HepG2 (cell line): ENCODE measurements around the gene RCE1. TPM values are rescaled to one million over a fixed set of nuclear protein-coding genes. Genes with fewer than 3 reads are reported as not detected.
A peak's percentile ranks its signal among the peaks of the same experiment; 100 is the strongest.

Experiments
- ATAC-seq: fragments of 200-7000 bp; cut with Tn5 transposase; 3 replicates; pipeline ENCODE4 v1.9.1; 2020; ENCODE audit warnings: mild to moderate bottlenecking, moderate library complexity
- BruUV-seq: library from RNA; stranded (reverse); fragments of 400-500 nt; replicated peaks from 2 replicates; lab custom pipeline; 2021; lab: Mats Ljungman, UMichigan
- CTCF ChIA-PET: fragments of 300-600 bp; formaldehyde crosslinking; extraction: SDS; loops from one replicate; lab custom pipeline; 2021; ENCODE audit warnings: low total read pairs, inconsistent platforms, low intra/inter-chr PET ratio; lab: Yijun Ruan, JAX
- POLR2A ChIA-PET: fragments of 350-600 bp; sonication (Branson Sonifier 250); formaldehyde crosslinking; loops from one replicate; lab custom pipeline; 2020; ENCODE audit warnings: antibody characterized with exemption, inconsistent platforms; lab: Yijun Ruan, JAX
- DNase-seq: peaks from one replicate; pipeline ENCODE4 v3.0.0-alpha.2; 2015; ENCODE audit warnings: low spot score
- FAIRE-seq: peaks from 3 replicates; lab custom pipeline; 2011; peaks lifted over from hg19 to GRCh38; lab: Jason Lieb, UNC
- H2AFZ ChIP-seq: one replicate; pipeline ENCODE4 v1.6.1; 2011; ENCODE audit warnings: low read length, inconsistent platforms
- H3K27ac ChIP-seq: fragments of 300-600 bp; 3 replicates; pipeline ENCODE4 v1.8.0; 2011; ENCODE audit warnings: mixed run types, mild to moderate bottlenecking, mixed read lengths, low read length, inconsistent platforms; ENCODE audit not compliant: insufficient read depth; ENCODE audit errors: extremely low read length
- H3K27me3 ChIP-seq, 2 experiments: fragments of 200-600 bp in 1 of 2; 2 replicates in 1 of 2; 3 replicates in 1 of 2; pipeline versions ENCODE4 v1.6.0 to v1.8.0; 2011; ENCODE audit warnings: low read length in 2 of 2, mild to moderate bottlenecking in 2 of 2, moderate library complexity in 2 of 2, inconsistent platforms in 1 of 2; ENCODE audit not compliant: insufficient read depth in 2 of 2, control insufficient read depth in 1 of 2
- H3K36me3 ChIP-seq, 2 experiments: fragments of 200-600 bp in 1 of 2; replicated peaks in 1 of 2; 2 replicates in 1 of 2; 3 replicates in 1 of 2; pipeline versions ENCODE4 v1.5.1 to v1.8.0; 2011; ENCODE audit warnings: low read length in 2 of 2, inconsistent platforms in 1 of 2; ENCODE audit not compliant: insufficient read depth in 2 of 2, control insufficient read depth in 1 of 2
- H3K4me1 ChIP-seq: 2 replicates; pipeline ENCODE4 v1.5.1; 2012; ENCODE audit warnings: low read length, inconsistent platforms; ENCODE audit not compliant: insufficient read depth
- H3K4me2 ChIP-seq: 2 replicates; pipeline ENCODE4 v1.6.0; 2011; ENCODE audit warnings: low read depth, low read length, inconsistent platforms
- H3K4me3 ChIP-seq, 3 experiments: fragments of 200-600 bp in 1 of 3; sonication (generic), shearing (Covaris generic) in 1 of 3; replicated peaks in 1 of 3; 2 replicates each; pipeline ENCODE4 v1.5.1; 2011 to 2016; ENCODE audit warnings: low read length in 3 of 3, inconsistent platforms in 2 of 3, low read depth in 2 of 3, mild to moderate bottlenecking in 2 of 3, control low read depth in 1 of 3, mixed read lengths in 1 of 3; ENCODE audit not compliant: insufficient read depth in 1 of 3
- H3K79me2 ChIP-seq: one replicate; pipeline ENCODE4 v1.6.1; 2011; ENCODE audit warnings: low read length, inconsistent platforms; ENCODE audit not compliant: insufficient read depth
- H3K9ac ChIP-seq: 2 replicates; pipeline ENCODE4 v1.6.0; 2011; ENCODE audit warnings: mild to moderate bottlenecking, low read depth, low read length, inconsistent platforms; ENCODE audit not compliant: insufficient read depth
- H3K9me3 ChIP-seq: 2 replicates; pipeline ENCODE4 v1.5.1; 2012; ENCODE audit warnings: mild to moderate bottlenecking, low read length
- H4K20me1 ChIP-seq: 2 replicates; pipeline ENCODE4 v1.6.0; 2011; ENCODE audit warnings: inconsistent platforms, mild to moderate bottlenecking, low read length, moderate library complexity; ENCODE audit not compliant: insufficient read depth
- HNRNPUL1 ChIP-seq: fragments of 200-400 bp; formaldehyde crosslinking; IDR thresholded peaks from 2 replicates; pipeline ENCODE4 v1.6.1; 2017; ENCODE audit warnings: low read depth, mild to moderate bottlenecking, low read length, moderate library complexity
- ISX ChIP-seq: sonication (generic); formaldehyde crosslinking; conservative IDR thresholded peaks from 2 replicates; pipeline ENCODE4 v1.5.0; 2020; ENCODE audit warnings: missing genetic modification reagents
- PRDM15 ChIP-seq: sonication (generic); formaldehyde crosslinking; IDR thresholded peaks from 2 replicates; pipeline ENCODE4 v1.4.0; 2020; ENCODE audit warnings: missing genetic modification reagents
- ZNF235 ChIP-seq: sonication (generic); formaldehyde crosslinking; IDR thresholded peaks from 2 replicates; pipeline ENCODE4 v1.8.1; 2023; ENCODE audit warnings: mild to moderate bottlenecking, missing genetic modification reagents, borderline replicate concordance
- ZNF275 ChIP-seq: sonication (generic); formaldehyde crosslinking; IDR thresholded peaks from 2 replicates; pipeline ENCODE4 v1.8.0; 2022; ENCODE audit warnings: missing genetic modification reagents, mild to moderate bottlenecking, inconsistent platforms, borderline replicate concordance
- ZNF556 ChIP-seq: sonication (generic); formaldehyde crosslinking; IDR thresholded peaks from 2 replicates; pipeline ENCODE4 v1.4.0; 2020; ENCODE audit warnings: mild to moderate bottlenecking, missing genetic modification reagents, borderline replicate concordance
- ZNF775 ChIP-seq: sonication (generic); formaldehyde crosslinking; IDR thresholded peaks from 2 replicates; pipeline ENCODE4 v1.4.0; 2020; ENCODE audit warnings: missing genetic modification reagents, mild to moderate bottlenecking, moderate library complexity, borderline replicate concordance
- ZZZ3 ChIP-seq: sonication (generic); formaldehyde crosslinking; IDR thresholded peaks from 2 replicates; pipeline ENCODE4 v1.4.0; 2020; ENCODE audit warnings: missing genetic modification reagents, mild to moderate bottlenecking, borderline replicate concordance
- whole genome bisulfite sequencing: methylation state at CpG from one replicate; pipeline ENCODE4 v1.1.6; 2017; ENCODE audit warnings: low lambda C conversion rate; 5-methylcytosine and 5-hydroxymethylcytosine counted together
- in situ Hi-C: cut with HindIII; loops from 2 replicates; pipeline ENCODE4 v1.10.0; 2017; ENCODE audit warnings: low pct_unique_long_range_greater_than_20kb; ENCODE audit not compliant: extremely low pct_ligation_motif_present
- intact Hi-C: fragments of 100-400 bp; cut with micrococcal nuclease; formaldehyde crosslinking; loops from one replicate; pipeline ENCODE4 v1.10.0; 2022; ENCODE audit not compliant: unreplicated experiment
- polyA plus RNA-seq, 8 experiments: library from polyadenylated mRNA; depleted of rRNA in 3 of 8; stranded (reverse) in 7 of 8; unstranded in 1 of 8; fragments of >200 nt; fragmentation: Illumina TruSeq in 4 of 8; extraction: Trizol in 4 of 8; gene quantifications; 2 replicates each; pipeline versions ENCODE4 v1.2.1 to v1.2.3, GENCODE V29; 2011 to 2016; ENCODE audit warnings: low read depth in 4 of 8, missing spikeins in 1 of 8, mixed read lengths in 1 of 8; ENCODE audit not compliant: insufficient read depth in 1 of 8
- total RNA-seq, 5 experiments: library from RNA; depleted of rRNA; stranded (reverse); fragments of >200 nt; fragmentation: Illumina TruSeq; extraction: Trizol; gene quantifications; 2 replicates each; pipeline ENCODE4 v1.2.3, GENCODE V29; 2016; ENCODE audit warnings: low read depth in 1 of 5
- TF ChIP-seq, protein P1 (sequence below): sonication (generic); formaldehyde crosslinking; IDR thresholded peaks from 2 replicates; pipeline ENCODE4 v1.4.0; 2020; ENCODE audit warnings: mild to moderate bottlenecking, low read depth, missing genetic modification reagents

Gene RCE1
- total and polyA plus RNA-seq, 2 of the 13 experiments (the other 11 are each of a cell fraction or from before 2014, with no cell fraction given), result 22.2 to 22.4 TPM

DNA sequence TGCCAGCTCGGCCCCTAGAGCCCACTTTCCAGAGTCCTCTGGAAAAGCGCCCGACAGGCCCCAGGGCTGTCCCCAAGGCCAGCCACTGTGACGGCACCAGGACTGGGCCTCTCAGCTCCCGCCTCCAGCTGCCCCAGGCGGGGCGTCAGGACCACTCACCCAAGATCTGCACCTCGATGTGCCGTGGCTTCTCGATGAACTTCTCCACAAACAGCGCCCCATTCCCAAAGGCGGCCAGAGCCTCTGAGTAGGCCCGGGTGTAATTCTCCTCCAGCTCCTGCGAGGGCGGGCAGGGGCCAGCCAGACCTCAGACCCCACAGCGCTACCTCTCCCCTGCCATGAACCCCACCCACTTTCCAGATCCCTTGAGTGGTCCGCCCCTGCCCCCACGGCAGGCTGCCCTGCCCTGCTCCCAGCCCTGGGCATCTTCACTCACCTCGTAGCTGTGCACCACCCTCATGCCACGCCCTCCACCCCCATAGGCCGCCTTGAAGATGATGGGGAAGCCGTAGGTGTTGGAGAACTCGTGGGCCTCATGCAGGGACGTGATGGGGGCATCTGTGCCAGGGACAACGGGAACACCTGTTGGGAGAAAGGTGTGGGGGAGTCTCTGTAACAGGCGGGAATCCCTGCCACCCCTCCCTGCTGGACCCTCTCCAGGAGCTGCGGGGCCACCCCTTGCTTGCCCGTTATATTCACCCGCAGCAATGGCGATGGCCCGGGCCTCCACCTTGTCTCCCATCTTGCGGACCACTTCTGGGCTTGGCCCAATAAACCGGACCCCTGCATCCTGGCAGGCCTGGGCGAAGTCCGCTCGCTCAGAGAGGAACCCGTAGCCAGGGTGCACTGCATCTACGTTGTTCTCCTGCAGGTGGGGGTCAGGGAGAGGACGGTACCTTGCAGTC, 27.6 kb downstream of the RCE1 start:
- TSS peak; percentile 73 for BruUV-seq
- peaks cover 6% of the 10 kb centered on the region for H4K20me1 ChIP-seq
- H3K9ac ChIP-seq, result no peak overlapping the region
- intact Hi-C loops, result no loop called here
- no peak overlapping the region for H2AFZ ChIP-seq
- DNase-seq (no peak), ATAC-seq (no peak), FAIRE-seq (no peak)
- WGBS, result 97% methylated on average over 24 of the region's 39 CpGs
- H3K27me3 ChIP-seq, result no peaks in the 10 kb centered on the region
- TF ChIP-seq ZNF775 (CRISPR knock-in tag), result no peak
- TF ChIP-seq HNRNPUL1, result no peak
- no peak for TF ChIP-seq ZZZ3
- TF ChIP-seq, protein P1, sequence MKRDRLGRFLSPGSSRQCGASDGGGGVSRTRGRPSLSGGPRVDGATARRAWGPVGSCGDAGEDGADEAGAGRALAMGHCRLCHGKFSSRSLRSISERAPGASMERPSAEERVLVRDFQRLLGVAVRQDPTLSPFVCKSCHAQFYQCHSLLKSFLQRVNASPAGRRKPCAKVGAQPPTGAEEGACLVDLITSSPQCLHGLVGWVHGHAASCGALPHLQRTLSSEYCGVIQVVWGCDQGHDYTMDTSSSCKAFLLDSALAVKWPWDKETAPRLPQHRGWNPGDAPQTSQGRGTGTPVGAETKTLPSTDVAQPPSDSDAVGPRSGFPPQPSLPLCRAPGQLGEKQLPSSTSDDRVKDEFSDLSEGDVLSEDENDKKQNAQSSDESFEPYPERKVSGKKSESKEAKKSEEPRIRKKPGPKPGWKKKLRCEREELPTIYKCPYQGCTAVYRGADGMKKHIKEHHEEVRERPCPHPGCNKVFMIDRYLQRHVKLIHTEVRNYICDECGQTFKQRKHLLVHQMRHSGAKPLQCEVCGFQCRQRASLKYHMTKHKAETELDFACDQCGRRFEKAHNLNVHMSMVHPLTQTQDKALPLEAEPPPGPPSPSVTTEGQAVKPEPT, result no peak
- H3K4me3 ChIP-seq, result no peak overlapping the region
- ChIA-PET CTCF (no interaction called here), POLR2A (no interaction called here)
- peaks cover 21 to 56% of the 10 kb centered on the region in 2 experiments; a peak in 4 of 5 replicates for H3K36me3 ChIP-seq
- peaks cover 3% of the 10 kb centered on the region for H3K79me2 ChIP-seq
- in situ Hi-C loops, result no loop called here
- H3K9me3 ChIP-seq, result no peaks in the 10 kb centered on the region
- no peak overlapping the region for H3K4me2 ChIP-seq
- peaks cover 11% of the 10 kb centered on the region for H3K4me1 ChIP-seq
- no peak overlapping the region for H3K27ac ChIP-seq

GRCh38 chr11:66871521-66871901, 28.3 kb downstream of the RCE1 start:
- intact Hi-C loops, result no loop called here
- Histone ChIP-seq H3K27me3 (no peaks in the 10 kb centered on the region), H3K4me3 (no peak overlapping the region), H3K9ac (no peak overlapping the region), H3K79me2 (peaks cover 9% of the 10 kb centered on the region), H4K20me1 (peaks cover 12% of the 10 kb centered on the region), H3K36me3 (peaks cover 21 to 51% of the 10 kb centered on the region in 2 experiments; a peak in 4 of 5 replicates), H3K9me3 (no peaks in the 10 kb centered on the region), H2AFZ (no peak overlapping the region), H3K4me1 (peaks cover 18% of the 10 kb centered on the region), H3K27ac (no peak overlapping the region), H3K4me2 (no peak overlapping the region)
- DNase-seq (no peak), ATAC-seq (no peak), FAIRE-seq (no peak)
- WGBS, result 96% methylated on average over 17 of the region's 18 CpGs
- ChIA-PET POLR2A (no interaction called here), CTCF (no interaction called here)
- BruUV-seq, result no TSS peak
- in situ Hi-C loops, result no loop called here
- TF ChIP-seq ZNF275 (no peak), PRDM15 (CRISPR knock-in tag) (no peak), ZNF235 (CRISPR knock-in tag) (no peak), ISX (CRISPR knock-in tag) (no peak), ZNF556 (no peak)
